GM23338 (cell line): Measurements from ENCODE around the gene MRRF. TPM values are rescaled to one million over a fixed set of nuclear protein-coding genes. Genes with fewer than 3 reads are reported as not detected.
A peak's percentile ranks its signal among the peaks of the same experiment; 100 is the strongest.

Experiments used
- ATAC-seq: fragments of 200-7000 bp; cut with Tn5 transposase; 3 replicates; pipeline ENCODE4 v1.9.1; 2020
- DNase-seq: peaks from one replicate; pipeline ENCODE4 v3.0.0-alpha.2; 2015; ENCODE audit warnings: low spot score
- H2AFZ ChIP-seq: fragments of 200-600 bp; sonication (generic); 2 replicates; pipeline ENCODE4 v1.8.0; 2016; ENCODE audit warnings: antibody characterized with exemption, mild to moderate bottlenecking, moderate library complexity
- H3F3A ChIP-seq: fragments of 200-600 bp; sonication (generic); replicated peaks from 2 replicates; pipeline ENCODE4 v1.8.0; 2017; ENCODE audit warnings: antibody characterized with exemption, mixed run types, low read depth
- H3K27ac ChIP-seq: fragments of 200-600 bp; sonication (generic); 2 replicates; pipeline ENCODE4 v1.6.1; 2016; ENCODE audit warnings: low read depth
- H3K27me3 ChIP-seq: fragments of 200-600 bp; sonication (generic); 2 replicates; pipeline ENCODE4 v1.8.0; 2016; ENCODE audit warnings: mild to moderate bottlenecking, mixed run types, moderate library complexity; ENCODE audit not compliant: insufficient read depth
- H3K36me3 ChIP-seq: fragments of 200-600 bp; sonication (generic); 2 replicates; pipeline ENCODE4 v1.8.0; 2016; ENCODE audit warnings: mild to moderate bottlenecking; ENCODE audit not compliant: insufficient read depth
- H3K4me1 ChIP-seq: fragments of 200-600 bp; sonication (generic); 2 replicates; pipeline ENCODE4 v1.8.0; 2016; ENCODE audit warnings: mild to moderate bottlenecking, moderate library complexity; ENCODE audit not compliant: insufficient read depth
- H3K4me2 ChIP-seq: fragments of 200-600 bp; sonication (generic); 2 replicates; pipeline ENCODE4 v1.7.1; 2017; ENCODE audit warnings: mixed run types
- H3K4me3 ChIP-seq: fragments of 200-600 bp; sonication (generic); 2 replicates; pipeline ENCODE4 v1.6.1; 2016; ENCODE audit warnings: mixed run types
- H3K79me2 ChIP-seq: fragments of 200-600 bp; sonication (generic); replicated peaks from 2 replicates; pipeline ENCODE4 v1.8.0; 2017; ENCODE audit warnings: mild to moderate bottlenecking; ENCODE audit not compliant: insufficient read depth
- H3K9me2 ChIP-seq: fragments of 200-600 bp; sonication (generic); 2 replicates; pipeline ENCODE4 v1.8.0; 2017; ENCODE audit not compliant: insufficient read depth
- H4K20me1 ChIP-seq: fragments of 200-600 bp; sonication (generic); replicated peaks from 2 replicates; pipeline ENCODE4 v1.8.0; 2017; ENCODE audit warnings: mild to moderate bottlenecking; ENCODE audit not compliant: insufficient read depth
- H3K27ac Mint-ChIP-seq: 2 replicates; pipeline ENCODE4 v1.8.0; 2020; ENCODE audit warnings: inconsistent platforms, mild to moderate bottlenecking, moderate library complexity, mixed read lengths
- H3K27me3 Mint-ChIP-seq: 3 replicates; pipeline ENCODE4 v1.8.0; 2022; ENCODE audit warnings: low read depth, mild to moderate bottlenecking, moderate library complexity, mixed read lengths, inconsistent platforms; ENCODE audit not compliant: insufficient read depth, poor library complexity
- H3K36me3 Mint-ChIP-seq: 3 replicates; pipeline ENCODE4 v1.8.0; 2021; ENCODE audit warnings: low read depth, mild to moderate bottlenecking, inconsistent platforms, moderate library complexity, mixed read lengths
- H3K4me1 Mint-ChIP-seq: 3 replicates; pipeline ENCODE4 v1.8.0; 2020; ENCODE audit warnings: mild to moderate bottlenecking, inconsistent platforms, mixed read lengths
- H3K4me3 Mint-ChIP-seq: 3 replicates; pipeline ENCODE4 v1.8.0; 2021; ENCODE audit warnings: moderate library complexity, mild to moderate bottlenecking, inconsistent platforms, mixed read lengths
- H3K9me3 Mint-ChIP-seq: 3 replicates; pipeline ENCODE4 v1.8.0; 2020; ENCODE audit warnings: moderate library complexity, mild to moderate bottlenecking, inconsistent platforms, mixed read lengths
- CREB1 ChIP-seq: fragments of 250-450 bp; sonication (Bioruptor Pico); IDR thresholded peaks from 2 replicates; pipeline ENCODE4 v1.5.0; 2020; ENCODE audit warnings: low read depth, mild to moderate bottlenecking, moderate library complexity
- CTCF ChIP-seq, 2 experiments: fragments of 200-600 bp in 1 of 2; sonication (generic) in 1 of 2; conservative IDR thresholded peaks; 2 replicates each; pipeline versions ENCODE4 v1.5.1 to v1.6.1; 2016 to 2017; ENCODE audit warnings: antibody characterized with exemption in 2 of 2, low read depth in 2 of 2, mild to moderate bottlenecking in 2 of 2, moderate library complexity in 1 of 2
- EZH2 ChIP-seq: fragments of 200-600 bp; sonication (generic); IDR thresholded peaks from one replicate; pipeline ENCODE4 v1.8.0; 2017; ENCODE audit warnings: antibody characterized with exemption, mild to moderate bottlenecking, low read depth; ENCODE audit not compliant: unreplicated experiment
- EZH2phosphoT487 ChIP-seq: fragments of 200-600 bp; sonication (generic); IDR thresholded peaks from one replicate; pipeline ENCODE4 v1.8.1; 2018; ENCODE audit warnings: antibody characterized with exemption; ENCODE audit not compliant: unreplicated experiment
- JUNB ChIP-seq: IDR thresholded peaks from one replicate; pipeline ENCODE4 v1.6.1; 2016; ENCODE audit warnings: antibody characterized with exemption; ENCODE audit not compliant: unreplicated experiment
- NANOG ChIP-seq: IDR thresholded peaks from 2 replicates; pipeline ENCODE4 v1.6.1; 2016; ENCODE audit warnings: antibody characterized with exemption, borderline replicate concordance
- POLR2AphosphoS5 ChIP-seq: IDR thresholded peaks from 2 replicates; pipeline ENCODE4 v1.6.1; 2016; ENCODE audit warnings: antibody characterized with exemption, low read depth
- REST ChIP-seq: IDR thresholded peaks from one replicate; pipeline ENCODE4 v1.6.1; 2018; ENCODE audit warnings: antibody characterized with exemption; ENCODE audit not compliant: unreplicated experiment
- STAT1 ChIP-seq: IDR thresholded peaks from one replicate; pipeline ENCODE4 v1.6.1; 2016; ENCODE audit warnings: antibody characterized with exemption; ENCODE audit not compliant: unreplicated experiment
- ZNF114 ChIP-seq: fragments of 250-450 bp; sonication (Bioruptor Pico); IDR thresholded peaks from 2 replicates; pipeline ENCODE4 v1.5.0; 2020; ENCODE audit warnings: mild to moderate bottlenecking, moderate library complexity
- ZNF331 ChIP-seq: fragments of 250-450 bp; sonication (Bioruptor Pico); IDR thresholded peaks from 2 replicates; pipeline ENCODE4 v1.5.0; 2020; ENCODE audit warnings: low read depth, mild to moderate bottlenecking, moderate library complexity
- polyA plus RNA-seq: library from polyadenylated mRNA; unstranded; fragments of >200 nt; fragmentation: Nextera tagmentation; extraction: Ambion mirVana; gene quantifications from 2 replicates; pipeline ENCODE4 v1.2.1, GENCODE V29; 2016
- total RNA-seq: library from RNA; depleted of rRNA; stranded (reverse); fragments of >200 nt; shearing (Covaris generic); gene quantifications from 2 replicates; pipeline ENCODE4 v1.2.3, GENCODE V29; 2014
- TF ChIP-seq, protein P1 (sequence below): IDR thresholded peaks from 2 replicates; pipeline ENCODE4 v1.6.1; 2016; ENCODE audit warnings: antibody characterized with exemption

MRRF gene
- total and polyA plus RNA-seq, 2 experiments from 2014 or later, result 27.8 to 32.7 TPM

DNA sequence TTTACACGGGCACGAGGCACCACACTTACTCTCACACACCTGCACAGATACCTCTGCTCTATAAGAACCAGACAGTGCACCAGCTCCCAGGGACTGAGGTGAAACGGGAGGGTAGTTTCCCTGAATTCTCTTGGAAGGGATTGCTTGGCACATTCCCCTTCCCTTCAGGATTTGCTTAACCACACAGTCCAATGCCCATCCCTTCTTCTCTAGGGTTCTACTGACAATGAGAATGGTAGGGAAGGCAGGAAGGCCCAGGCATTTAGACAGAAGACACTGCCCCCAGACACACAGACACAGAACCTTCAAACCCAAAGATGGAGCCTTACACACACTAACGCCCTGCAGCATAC is 35.2 kb upstream of the MRRF start:
- no peak overlapping the region for H3K4me3 Mint-ChIP-seq
- TF ChIP-seq NANOG (no peak), JUNB (no peak), ZNF114 (CRISPR knock-in tag) (no peak), STAT1 (no peak), REST (no peak)
- Histone ChIP-seq H3K27ac (no peak overlapping the region), H3K4me3 (peak overlapping the region; percentile 62; the same call in 1 of the 2 replicates), H3K9me2 (no peaks in the 10 kb centered on the region), H3K27me3 (peaks cover 94% of the 10 kb centered on the region), H3F3A (peaks cover 7% of the 10 kb centered on the region; the same call in 1 of the 2 replicates), H3K79me2 (no peaks in the 10 kb centered on the region), H2AFZ (no peak overlapping the region), H3K36me3 (no peaks in the 10 kb centered on the region), H3K4me2 (peak overlapping the region; percentile 75), H4K20me1 (no peaks in the 10 kb centered on the region; the same call in 1 of the 2 replicates), H3K4me1 (peaks cover 17% of the 10 kb centered on the region)
- no peaks in the 10 kb centered on the region for H3K36me3 Mint-ChIP-seq
- ATAC-seq (no peak), DNase-seq (no peak)
- peaks cover 28% of the 10 kb centered on the region for H3K4me1 Mint-ChIP-seq
- H3K27me3 Mint-ChIP-seq, result peaks cover 42% of the 10 kb centered on the region
- H3K9me3 Mint-ChIP-seq, result peaks cover 4% of the 10 kb centered on the region; the same call in 1 of the 3 replicates
- H3K27ac Mint-ChIP-seq, result no peak overlapping the region

- Histone ChIP-seq H3K4me3 (no peak overlapping the region), H3K27me3 (peaks cover 66% of the 10 kb centered on the region), H3K9me2 (no peaks in the 10 kb centered on the region), H3K4me2 (peak overlapping the region; percentile 60), H3K4me1 (peaks cover 8% of the 10 kb centered on the region), H3K79me2 (no peaks in the 10 kb centered on the region), H3F3A (peaks cover 3% of the 10 kb centered on the region; the same call in 1 of the 2 replicates), H3K27ac (no peak overlapping the region), H3K36me3 (no peaks in the 10 kb centered on the region), H4K20me1 (no peaks in the 10 kb centered on the region; the same call in 1 of the 2 replicates), H2AFZ (peak overlapping the region; percentile 52; the same call in 1 of the 2 replicates)
- H3K27me3 Mint-ChIP-seq, result peaks cover 9% of the 10 kb centered on the region
- no peak overlapping the region for H3K4me3 Mint-ChIP-seq
- DNase-seq (no peak), ATAC-seq (no peak)
- peaks cover 10% of the 10 kb centered on the region for H3K4me1 Mint-ChIP-seq
- H3K27ac Mint-ChIP-seq, result no peak overlapping the region
- no peaks in the 10 kb centered on the region for H3K9me3 Mint-ChIP-seq
- H3K36me3 Mint-ChIP-seq, result no peaks in the 10 kb centered on the region
- TF ChIP-seq NANOG (no peak), POLR2AphosphoS5 (no peak), EZH2phosphoT487 (no peak), CTCF (conservative IDR thresholded peaks at IDR 0.05; ENCODE audit: low read depth in 2 of 2) (no peak), STAT1 (no peak), REST (no peak), JUNB (no peak), EZH2 (no peak), ZNF331 (no peak), CREB1 (CRISPR knock-in tag) (no peak)
- TF ChIP-seq, protein P1, sequence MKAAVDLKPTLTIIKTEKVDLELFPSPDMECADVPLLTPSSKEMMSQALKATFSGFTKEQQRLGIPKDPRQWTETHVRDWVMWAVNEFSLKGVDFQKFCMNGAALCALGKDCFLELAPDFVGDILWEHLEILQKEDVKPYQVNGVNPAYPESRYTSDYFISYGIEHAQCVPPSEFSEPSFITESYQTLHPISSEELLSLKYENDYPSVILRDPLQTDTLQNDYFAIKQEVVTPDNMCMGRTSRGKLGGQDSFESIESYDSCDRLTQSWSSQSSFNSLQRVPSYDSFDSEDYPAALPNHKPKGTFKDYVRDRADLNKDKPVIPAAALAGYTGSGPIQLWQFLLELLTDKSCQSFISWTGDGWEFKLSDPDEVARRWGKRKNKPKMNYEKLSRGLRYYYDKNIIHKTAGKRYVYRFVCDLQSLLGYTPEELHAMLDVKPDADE, result no peak
These were observed 31.8 kb upstream of the MRRF start for GRCh38 chr9:122232796-122233306.
